Activated CD8-positive, alpha-beta memory T cell treated with anti-CD3 and anti-CD28 coated beads for 1 hour (primary cell): Measurements from ENCODE around the gene XRCC4.

ENCODE experiments used
- DNase-seq, 2 donors: peaks; one replicate each; pipeline ENCODE4 v3.0.0-alpha.2; 2020; ENCODE audit warnings: low read depth in 1 of 2; ENCODE audit errors: extremely low read depth in 1 of 2

The XRCC4 gene

DNA sequence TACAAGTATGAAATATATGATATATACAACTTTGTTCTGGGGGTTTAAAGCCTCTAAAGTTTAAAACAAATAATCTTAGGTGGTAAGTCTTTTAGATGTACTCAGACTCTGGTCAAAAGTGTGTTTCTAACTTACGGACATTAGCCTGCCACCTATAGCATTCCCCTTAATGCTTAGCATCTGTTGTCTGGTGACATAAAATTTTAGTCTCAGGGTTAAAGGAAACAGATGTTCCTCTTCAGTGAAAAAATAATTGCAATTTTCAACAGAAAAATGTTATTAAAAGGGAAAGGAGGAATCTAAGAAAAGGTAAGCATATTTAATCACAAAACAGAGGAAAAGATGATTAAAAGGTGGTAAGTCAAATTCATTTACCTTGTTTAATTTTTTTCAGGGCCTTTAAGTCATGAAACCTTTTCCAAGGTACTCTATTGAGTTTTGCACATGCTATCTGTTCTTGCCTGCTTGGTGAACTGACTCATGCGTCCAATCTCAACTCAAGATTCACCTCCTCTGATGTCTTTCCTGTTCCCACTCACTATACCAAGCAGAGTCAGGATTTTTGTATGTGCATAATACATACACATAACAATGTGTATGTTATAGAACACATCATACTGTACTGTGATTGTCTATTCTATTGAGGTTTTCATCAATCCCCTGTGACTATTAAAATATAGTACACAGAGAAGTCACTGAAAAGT is 8.1 kb upstream of the XRCC4 start:
- DNase-seq, result no peak

DNA sequence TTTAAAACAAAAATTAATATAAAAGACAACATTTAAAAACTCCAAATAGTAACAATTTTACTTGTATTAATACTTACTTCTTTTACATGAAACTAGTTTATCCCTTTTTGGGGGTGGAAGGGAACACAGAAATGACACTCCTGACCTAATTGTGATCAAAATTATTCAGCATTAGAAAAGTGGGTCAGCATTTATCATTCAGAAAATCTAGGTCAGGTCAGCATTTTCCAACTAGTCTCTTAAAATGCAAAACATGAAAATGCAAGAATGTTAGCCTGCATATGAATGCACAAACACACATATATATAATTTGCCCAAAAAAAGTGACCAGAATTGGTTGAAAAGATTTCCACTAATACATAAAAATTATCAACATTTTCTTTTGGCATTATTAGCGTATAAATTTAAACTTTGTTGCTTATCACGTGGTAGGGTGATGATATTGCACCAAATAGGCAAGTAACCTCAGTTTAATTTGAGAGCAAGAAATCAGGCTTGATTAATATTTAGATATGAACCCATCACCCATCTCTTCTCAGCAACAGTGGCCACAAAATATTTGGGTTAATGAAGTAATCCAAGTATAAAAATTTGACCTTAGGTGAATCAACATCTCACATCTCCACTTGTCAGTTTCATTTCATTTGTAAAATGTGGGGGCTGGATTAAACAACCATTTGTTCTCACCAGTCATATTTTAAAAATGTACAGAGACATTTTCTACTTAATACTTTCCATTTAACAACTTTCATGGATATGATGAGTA is 5.9 kb upstream of the XRCC4 start:
- DNase-seq, result no peak

- DNase-seq, result no peak
Observed at GRCh38 chr5:83072966-83073365, 4.4 kb upstream of the XRCC4 start.

DNA sequence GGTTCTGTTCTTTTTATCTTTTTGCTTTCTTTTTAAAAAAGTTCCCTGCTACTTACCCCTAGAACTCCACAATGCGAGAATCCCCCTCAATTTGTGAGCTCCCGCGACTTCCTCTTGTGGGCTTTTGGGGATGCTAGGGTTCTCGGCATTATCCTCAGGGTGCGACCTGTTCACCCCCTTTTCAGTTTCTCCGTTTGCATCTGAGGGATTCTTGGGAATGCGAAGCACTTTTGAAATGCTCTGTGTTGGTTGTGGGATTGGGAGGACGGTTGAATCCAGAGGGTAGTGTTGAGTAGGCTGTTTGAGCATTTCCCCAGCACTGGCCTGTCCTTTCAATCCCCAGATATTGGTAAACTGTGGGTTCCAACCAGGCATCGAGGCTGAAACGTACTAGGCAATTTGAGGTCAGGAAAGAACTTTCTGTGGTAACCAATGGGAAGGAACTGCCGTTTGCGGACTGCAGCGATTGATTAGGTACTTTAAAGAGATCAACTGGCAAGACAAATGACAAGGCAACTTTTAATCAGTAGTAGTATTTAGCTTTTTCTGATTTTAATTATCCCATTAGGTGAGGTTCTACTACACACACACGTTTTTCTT is 415 bp downstream of the XRCC4 start:
- no peak for DNase-seq

DNA sequence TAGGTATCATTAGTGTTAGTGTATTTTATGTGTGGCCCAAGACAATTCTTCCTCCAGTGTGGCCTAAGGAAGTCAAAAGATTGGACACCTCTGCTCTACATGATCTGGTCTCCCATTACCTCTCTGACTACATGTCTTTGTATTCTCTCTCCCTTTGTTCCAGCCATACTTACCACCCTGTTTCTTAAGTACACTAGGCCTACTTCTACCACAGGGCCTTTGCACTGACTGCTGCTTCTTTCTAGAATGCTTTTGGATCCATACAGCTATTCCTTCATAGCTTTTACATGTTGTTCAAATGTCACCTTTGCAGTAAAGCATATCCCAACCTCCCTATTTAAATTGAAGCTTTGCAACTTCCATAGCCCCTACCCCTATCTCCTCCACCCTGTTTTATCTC is 5.4 kb downstream of the XRCC4 start:
- DNase-seq, result no peak

DNA sequence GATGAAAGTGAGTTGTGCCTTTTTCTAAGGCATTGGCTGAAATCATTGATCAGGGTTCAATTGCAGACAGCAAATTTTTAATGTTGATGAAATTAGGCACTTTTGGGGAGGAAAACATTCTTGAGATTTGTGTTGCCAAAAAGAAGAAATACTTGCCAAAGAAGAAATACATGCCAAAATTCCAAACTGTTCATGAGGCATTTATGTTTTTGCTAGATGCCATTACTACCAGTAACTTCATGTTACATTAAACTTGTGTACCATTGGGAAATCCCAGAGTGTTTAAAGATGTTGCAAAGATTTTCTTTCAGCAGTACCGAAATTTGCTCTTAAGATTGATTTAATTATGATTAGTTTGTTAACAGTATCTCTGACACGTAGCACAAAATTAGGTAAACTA is 7.0 kb downstream of the XRCC4 start:
- DNase-seq, result no peak

DNA sequence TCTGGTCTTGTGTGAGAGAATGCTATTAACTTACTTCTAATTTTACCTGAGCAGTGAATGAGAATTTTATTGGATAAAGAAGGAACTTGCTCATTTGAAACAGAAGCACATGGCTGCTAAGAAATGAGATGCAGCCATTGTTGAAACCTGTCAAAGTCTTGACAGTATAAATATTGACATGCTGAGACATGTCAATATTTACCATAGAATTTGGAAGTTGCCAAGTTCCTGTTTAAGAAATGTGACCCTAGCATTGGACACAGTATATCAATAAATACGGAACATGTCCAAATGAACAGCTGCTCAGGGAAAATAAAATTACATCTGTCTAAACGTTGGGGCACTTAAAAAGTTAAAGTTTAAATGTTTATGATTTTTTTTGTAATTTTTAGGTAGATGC is 7.8 kb downstream of the XRCC4 start:
- DNase-seq, result no peak

DNA sequence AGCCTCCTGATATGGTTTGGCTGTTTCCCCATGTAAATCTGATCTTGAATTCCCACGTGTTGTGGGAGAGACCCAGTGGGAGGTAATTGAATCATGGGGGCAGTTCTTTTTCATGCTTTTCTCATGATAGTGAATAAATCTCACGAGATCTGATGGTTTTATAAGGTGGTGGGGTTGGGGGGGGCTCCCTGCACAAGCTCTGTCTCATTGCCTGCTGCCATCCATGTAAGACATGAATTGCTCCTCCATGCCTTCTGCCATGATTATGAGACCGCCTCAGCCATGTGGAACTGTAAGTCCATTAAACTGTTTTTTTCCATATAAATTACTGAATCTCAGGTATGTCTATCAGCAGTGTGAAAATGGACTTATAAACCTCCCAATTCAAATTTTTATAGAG is 12.8 kb downstream of the XRCC4 start:
- DNase-seq, result no peak

DNA sequence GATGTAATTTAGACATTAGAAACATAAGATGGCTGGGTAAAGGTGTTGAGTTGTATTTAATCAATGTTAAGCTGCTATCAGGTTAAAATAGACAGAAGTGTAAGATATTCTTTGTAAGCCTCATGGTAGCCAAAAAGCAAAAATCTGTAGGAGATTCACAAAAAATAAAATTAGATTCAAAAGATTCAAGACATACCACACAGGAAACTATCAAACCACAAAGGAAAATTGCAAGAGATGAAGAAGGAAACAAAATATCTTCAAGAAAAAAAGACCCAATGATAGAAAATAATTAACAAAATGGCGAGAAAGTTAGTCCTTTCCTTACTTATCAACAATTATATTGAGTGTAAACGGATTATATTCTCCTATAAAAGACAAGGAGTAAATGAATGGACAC is 15.3 kb downstream of the XRCC4 start:
- no peak for DNase-seq

GRCh38 chr5:83093692-83094091 is 16.3 kb downstream of the XRCC4 start:
- no peak for DNase-seq

GRCh38 chr5:83095163-83095956 is 18.0 kb downstream of the XRCC4 start:
- no peak for DNase-seq

DNA sequence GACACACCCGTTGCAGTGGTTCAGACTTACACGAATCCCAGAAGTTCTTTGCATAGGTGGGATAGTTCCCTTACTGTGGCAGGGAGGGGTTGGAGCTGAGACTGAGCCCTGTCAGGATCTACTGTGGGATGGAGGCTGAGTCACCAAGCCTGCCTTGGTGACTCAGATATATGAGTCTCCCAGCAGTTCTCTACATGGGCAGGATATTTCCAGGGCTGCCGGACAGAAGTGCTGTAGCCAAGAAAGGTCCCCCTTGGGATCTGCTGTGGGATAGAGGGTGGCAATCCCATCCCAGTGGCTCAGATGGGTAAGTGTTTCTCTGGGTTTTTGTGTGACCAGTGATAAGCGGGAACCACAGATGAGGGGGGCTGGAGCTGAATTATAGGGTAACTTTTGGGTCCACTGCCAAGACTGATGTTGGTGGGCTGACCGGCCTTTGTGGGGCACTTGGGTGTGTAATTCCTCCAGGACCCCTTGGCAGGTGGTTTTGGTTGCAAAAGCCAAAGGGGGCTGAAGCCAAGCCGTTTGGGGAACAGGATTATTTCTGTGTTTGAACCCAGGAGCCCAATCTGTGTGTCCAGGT is 18.7 kb downstream of the XRCC4 start:
- no peak for DNase-seq

DNA sequence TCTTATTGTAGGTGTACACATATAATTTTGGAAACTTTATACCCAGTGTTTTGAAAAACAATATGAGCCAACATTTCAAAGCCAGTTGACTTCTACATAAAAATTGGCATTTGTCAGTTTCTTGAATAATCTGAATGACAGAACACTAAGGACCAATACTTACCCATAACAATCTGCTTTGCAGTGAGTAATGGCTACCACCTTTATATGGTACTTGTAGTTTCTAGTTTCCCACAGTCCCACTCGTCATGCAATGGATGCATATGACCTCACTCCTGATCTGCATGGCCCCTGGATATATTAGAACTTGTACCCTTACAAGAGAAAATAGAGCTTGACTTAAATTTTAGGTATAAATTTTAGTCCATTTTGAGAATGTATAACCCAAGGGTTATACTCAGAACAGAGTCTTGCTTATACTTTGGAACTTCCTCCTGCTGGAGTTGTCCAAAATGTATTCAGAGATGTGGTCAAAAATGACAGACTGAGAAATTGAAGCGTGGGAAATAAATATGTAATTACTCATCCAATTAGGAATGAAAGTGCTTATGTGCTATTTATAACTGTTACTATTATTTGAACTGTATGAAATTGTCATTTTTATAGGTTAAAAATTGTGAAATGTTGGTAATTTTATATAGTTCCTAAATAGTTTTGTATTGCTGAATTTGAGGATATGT is 19.5 kb downstream of the XRCC4 start:
- no peak for DNase-seq

GRCh38 chr5:83097689-83098231 is 20.4 kb downstream of the XRCC4 start:
- DNase-seq, result no peak

DNA sequence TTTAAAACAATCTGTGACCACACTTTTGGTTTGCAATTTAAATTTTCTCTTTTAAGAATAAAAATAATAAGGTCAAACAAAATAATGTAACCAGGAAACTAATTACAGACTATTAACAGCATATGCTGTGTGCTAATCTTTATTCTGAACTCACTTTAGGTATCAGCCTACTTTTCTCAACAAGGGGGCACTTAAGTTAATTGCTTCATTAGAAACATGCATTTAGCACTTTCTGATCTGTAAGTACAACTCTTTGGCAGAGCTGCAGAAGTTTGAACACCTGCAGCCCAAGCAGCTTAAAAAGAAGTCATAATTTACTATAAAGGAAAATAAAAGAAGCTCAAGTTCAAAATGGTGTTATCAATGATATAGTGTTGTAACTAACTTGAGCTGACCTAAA is 21.7 kb downstream of the XRCC4 start:
- no peak for DNase-seq

- DNase-seq, result no peak
Observed at GRCh38 chr5:83099445-83099844, 22.1 kb downstream of the XRCC4 start.

GRCh38 chr5:83101514-83101913 is 24.2 kb downstream of the XRCC4 start:
- DNase-seq, result no peak

DNA sequence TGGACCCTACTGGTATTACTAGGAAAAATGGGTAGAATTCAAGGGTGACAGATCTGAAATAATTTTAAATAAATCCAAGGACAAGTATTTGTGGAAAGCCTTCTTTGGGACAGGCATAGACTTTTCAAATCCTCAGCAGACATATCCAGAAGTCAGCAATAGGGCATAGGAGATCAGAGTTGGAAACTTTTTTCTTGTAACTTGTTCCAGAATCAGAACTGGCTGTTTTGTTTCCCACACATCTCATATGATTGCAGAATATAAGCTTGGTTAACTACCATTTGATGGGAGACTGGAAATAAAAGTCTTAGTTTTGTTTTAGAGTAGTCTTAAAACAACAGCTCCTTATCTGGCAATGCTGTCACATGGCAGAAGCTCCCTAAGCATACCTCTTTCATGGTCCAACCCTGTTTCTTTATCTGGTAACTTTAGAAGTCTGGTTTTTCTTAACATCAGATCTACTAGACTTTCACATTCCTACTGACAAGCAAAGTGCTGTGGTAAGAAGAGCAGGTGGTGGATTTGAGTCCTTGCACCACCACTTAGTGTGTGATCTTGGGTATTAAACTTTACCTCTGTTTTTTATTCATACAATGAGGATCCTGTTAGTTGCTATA is 25.1 kb downstream of the XRCC4 start:
- DNase-seq, result no peak

- no peak for DNase-seq
Observed at GRCh38 chr5:83104021-83104420, 26.7 kb downstream of the XRCC4 start.
